HG02678 (cell line): ENCODE data around the gene KLHL22.
"Not testable (repeated sequence)": the region's sequence is repeated elsewhere in the genome, so short reads cannot be mapped to it uniquely, and the experiment has no call there.

Experiments used
- ATAC-seq: cut with Tn5 transposase; IDR thresholded peaks from one replicate; pipeline ENCODE4 v1.9.1; 2021; ENCODE audit warnings: mild to moderate bottlenecking, moderate library complexity; ENCODE audit not compliant: unreplicated experiment

Gene KLHL22

GRCh38 chr22:20423906-20424551 lies 71.6 kb downstream of the KLHL22 start:
- no peak for ATAC-seq

GRCh38 chr22:20423008-20423905 lies 72.3 kb downstream of the KLHL22 start:
- ATAC-seq, result no peak

- ATAC-seq, result no peak
Measured at GRCh38 chr22:20422271-20423007, 73.2 kb downstream of the KLHL22 start.

GRCh38 chr22:20421507-20421874 lies 74.1 kb downstream of the KLHL22 start:
- no peak for ATAC-seq

- no peak for ATAC-seq
Measured at GRCh38 chr22:20420157-20420842, 75.3 kb downstream of the KLHL22 start.

GRCh38 chr22:20419664-20419951 lies 76.0 kb downstream of the KLHL22 start:
- ATAC-seq, result no peak

- ATAC-seq, result no peak
Measured at GRCh38 chr22:20418211-20418788, 77.3 kb downstream of the KLHL22 start.

GRCh38 chr22:20415699-20416098 lies 79.9 kb downstream of the KLHL22 start:
- not testable (repeated sequence) for ATAC-seq

- not testable (repeated sequence) for ATAC-seq
Measured at GRCh38 chr22:20415241-20415640, 80.4 kb downstream of the KLHL22 start.

GRCh38 chr22:20414450-20414849 lies 81.1 kb downstream of the KLHL22 start:
- ATAC-seq, result no peak

GRCh38 chr22:20414059-20414440 lies 81.5 kb downstream of the KLHL22 start:
- no peak for ATAC-seq

DNA sequence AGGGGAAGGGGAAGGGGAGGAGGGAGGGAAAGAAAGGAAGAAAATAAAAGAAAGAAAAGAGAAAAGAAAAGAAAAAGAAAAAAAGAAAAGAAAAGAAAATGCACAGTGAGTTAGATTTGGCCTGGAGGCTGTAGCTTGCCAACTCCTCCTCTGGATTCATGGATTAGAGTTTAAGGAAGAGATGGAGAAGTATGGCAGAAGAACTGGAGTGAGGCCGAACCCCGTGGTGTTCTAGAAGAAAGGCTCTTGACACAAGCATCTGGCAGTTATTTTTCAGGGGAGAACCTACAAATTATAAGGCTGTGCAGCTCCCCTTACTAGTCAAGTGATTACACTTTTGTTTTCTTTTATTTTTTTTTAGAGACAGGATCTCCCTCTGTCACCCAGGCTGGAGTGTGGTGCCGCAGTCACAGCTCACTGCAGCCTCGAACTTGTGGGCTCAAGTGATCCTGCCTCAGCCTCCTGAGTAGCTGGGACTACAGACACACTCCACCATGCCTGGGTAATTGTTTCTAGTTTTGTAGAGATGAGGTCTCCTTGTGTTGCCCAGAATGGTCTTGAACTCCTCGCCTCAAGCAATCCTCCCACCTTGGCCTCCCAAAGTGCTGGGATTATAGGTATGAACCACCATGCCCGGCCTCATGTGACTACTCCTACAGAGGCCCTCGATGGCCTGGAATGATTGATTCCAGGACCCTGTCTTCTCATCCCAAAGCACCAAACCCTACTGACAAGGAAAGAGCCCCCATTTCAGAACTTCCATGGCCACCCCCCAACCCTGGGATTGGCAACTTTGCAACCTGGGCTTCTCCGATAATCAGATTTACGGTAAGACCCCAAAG lies 82.2 kb downstream of the KLHL22 start:
- no peak for ATAC-seq

- ATAC-seq, result no peak
Measured at GRCh38 chr22:20412474-20413216, 83.0 kb downstream of the KLHL22 start.

- ATAC-seq, result not testable (repeated sequence)
Measured at GRCh38 chr22:20409385-20409784, 86.2 kb downstream of the KLHL22 start.

DNA sequence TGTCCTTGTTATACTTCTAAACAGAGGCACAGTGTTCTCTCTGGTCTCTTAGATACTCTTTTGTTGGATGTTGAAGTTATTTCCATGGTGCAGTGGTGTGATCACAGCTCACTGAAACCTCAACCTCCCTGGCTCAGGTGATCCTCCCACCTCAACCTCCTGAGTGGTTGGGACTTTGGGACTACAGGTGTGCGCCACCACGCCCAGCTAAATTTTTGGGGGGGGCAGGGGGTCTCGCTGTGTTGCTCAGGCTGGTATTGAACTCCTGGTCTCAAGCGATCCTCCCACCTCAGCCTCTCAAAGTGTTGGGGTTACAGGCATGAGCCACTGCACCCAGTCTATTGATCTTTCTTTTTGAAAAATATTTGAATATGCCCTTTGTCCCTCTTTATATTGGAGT lies 86.7 kb downstream of the KLHL22 start:
- no peak for ATAC-seq

DNA sequence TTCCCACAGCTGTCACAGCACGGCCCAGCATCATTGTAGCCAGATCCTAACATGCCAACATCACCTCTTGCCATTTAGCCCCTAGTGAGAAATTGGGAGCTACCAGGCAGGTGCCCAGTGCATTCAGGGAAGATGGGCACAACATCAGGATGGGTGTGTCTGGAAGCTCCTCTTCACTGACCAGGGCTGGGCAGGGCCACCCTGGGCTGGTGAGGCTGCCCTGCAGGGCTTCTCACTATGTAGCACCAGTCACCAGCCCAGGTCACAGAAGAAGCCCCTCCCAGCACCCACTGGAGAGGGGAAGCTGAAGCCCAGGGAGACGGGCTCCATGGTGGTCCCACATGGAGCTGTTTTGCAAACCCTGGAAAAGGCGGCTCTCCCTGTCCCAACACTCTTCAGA lies 87.8 kb downstream of the KLHL22 start:
- ATAC-seq, result no peak

DNA sequence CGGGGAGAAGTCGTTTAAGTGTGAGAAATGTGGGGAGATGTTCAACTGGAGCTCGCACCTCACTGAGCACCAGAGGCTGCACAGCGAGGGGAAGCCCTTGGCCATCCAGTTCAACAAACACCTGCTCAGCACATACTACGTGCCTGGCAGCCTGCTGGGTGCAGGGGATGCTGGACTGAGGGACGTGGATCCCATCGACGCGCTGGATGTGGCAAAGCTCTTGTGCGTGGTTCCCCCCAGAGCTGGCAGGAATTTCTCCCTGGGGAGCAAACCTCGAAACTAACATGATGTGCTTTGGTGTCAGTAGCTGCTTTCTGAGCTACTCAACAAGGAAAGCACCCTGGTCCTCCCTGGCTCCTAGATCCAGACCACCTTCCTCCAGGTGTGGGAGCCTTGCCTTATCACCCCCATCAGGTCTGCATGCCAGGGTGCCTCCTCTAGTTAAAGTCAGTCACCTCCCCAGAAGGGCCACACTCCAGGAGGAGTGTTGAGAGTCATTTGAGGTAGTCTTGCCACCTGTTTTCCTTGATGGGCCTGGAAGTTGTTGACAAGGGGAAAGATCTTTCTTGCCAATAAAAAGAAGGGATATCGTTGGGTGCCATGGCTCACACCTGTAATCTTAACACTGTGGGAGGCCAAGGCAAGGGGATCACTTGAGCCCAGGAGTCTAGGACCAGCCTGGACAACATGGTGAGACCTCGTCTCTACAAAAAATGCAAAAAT lies 88.7 kb downstream of the KLHL22 start:
- no peak for ATAC-seq

- ATAC-seq, result no peak
Measured at GRCh38 chr22:20405931-20406685, 89.5 kb downstream of the KLHL22 start.
